NCI-H2227 (cell line): Measurements from ENCODE around the gene PLXNB1.
A peak's percentile ranks its signal among the peaks of the same experiment; 100 is the strongest.
"Not testable (repeated sequence)": the region's sequence is repeated elsewhere in the genome, so short reads cannot be mapped to it uniquely, and the experiment has no call there.

Experiments used
- DNase-seq: peaks from one replicate; lab custom pipeline; 2025; ENCODE audit not compliant: unreplicated experiment; lab: John Stamatoyannopoulos, UW

Gene PLXNB1

GRCh38 chr3:48465531-48466378, 35.9 kb upstream of the PLXNB1 start:
- peak; percentile 90 for DNase-seq

GRCh38 chr3:48465237-48465530, 35.3 kb upstream of the PLXNB1 start:
- DNase-seq: no peak

- no peak for DNase-seq
These were observed 34.9 kb upstream of the PLXNB1 start for GRCh38 chr3:48464713-48465221.

GRCh38 chr3:48463703-48464102, 33.8 kb upstream of the PLXNB1 start:
- no peak for DNase-seq

GRCh38 chr3:48461767-48462166, 31.9 kb upstream of the PLXNB1 start:
- DNase-seq: not testable (repeated sequence)

- DNase-seq: no peak
These were observed 30.6 kb upstream of the PLXNB1 start for GRCh38 chr3:48460517-48460902.

GRCh38 chr3:48459773-48460516, 30.1 kb upstream of the PLXNB1 start:
- DNase-seq: no peak

- DNase-seq: no peak
These were observed 29.4 kb upstream of the PLXNB1 start for GRCh38 chr3:48459331-48459730.

GRCh38 chr3:48456456-48456855, 26.6 kb upstream of the PLXNB1 start:
- peak; percentile 15 for DNase-seq

- no peak for DNase-seq
These were observed 21.4 kb upstream of the PLXNB1 start for GRCh38 chr3:48451270-48451669.

GRCh38 chr3:48446425-48447193, 16.7 kb upstream of the PLXNB1 start, which contains the start of gene ATRIP:
Gene ATRIP (plus strand): TSS chr3:48446737. CDS start chr3:48446846, 109 bp downstream.
- peak; percentile 92 for DNase-seq

- no peak for DNase-seq
These were observed 16.1 kb upstream of the PLXNB1 start for GRCh38 chr3:48446043-48446424.

GRCh38 chr3:48445277-48445882, 15.5 kb upstream of the PLXNB1 start:
- DNase-seq: no peak

GRCh38 chr3:48441940-48442339, 12.1 kb upstream of the PLXNB1 start:
- DNase-seq: no peak

- DNase-seq: peak; percentile 16
These were observed 10.7 kb upstream of the PLXNB1 start for GRCh38 chr3:48440590-48440958.

GRCh38 chr3:48439820-48440589, 10.1 kb upstream of the PLXNB1 start, which contains the start of the genes CCDC51 and TMA7:
Gene CCDC51 (minus strand): TSS chr3:48440119. CDS start chr3:48435128, 4,991 bp downstream.
Gene TMA7 (plus strand): TSS chr3:48440257. CDS start chr3:48440297, 40 bp downstream.
- DNase-seq: peak; percentile 97

GRCh38 chr3:48437812-48438211, 7.9 kb upstream of the PLXNB1 start:
- DNase-seq: no peak

GRCh38 chr3:48436855-48437254, 7.0 kb upstream of the PLXNB1 start:
- no peak for DNase-seq

- no peak for DNase-seq
These were observed 6.5 kb upstream of the PLXNB1 start for GRCh38 chr3:48436477-48436787.

GRCh38 chr3:48435774-48436476, 6.0 kb upstream of the PLXNB1 start:
- peak; percentile 77 for DNase-seq
